ENCODE data around the gene NUDT6.

The NUDT6 gene

DNA sequence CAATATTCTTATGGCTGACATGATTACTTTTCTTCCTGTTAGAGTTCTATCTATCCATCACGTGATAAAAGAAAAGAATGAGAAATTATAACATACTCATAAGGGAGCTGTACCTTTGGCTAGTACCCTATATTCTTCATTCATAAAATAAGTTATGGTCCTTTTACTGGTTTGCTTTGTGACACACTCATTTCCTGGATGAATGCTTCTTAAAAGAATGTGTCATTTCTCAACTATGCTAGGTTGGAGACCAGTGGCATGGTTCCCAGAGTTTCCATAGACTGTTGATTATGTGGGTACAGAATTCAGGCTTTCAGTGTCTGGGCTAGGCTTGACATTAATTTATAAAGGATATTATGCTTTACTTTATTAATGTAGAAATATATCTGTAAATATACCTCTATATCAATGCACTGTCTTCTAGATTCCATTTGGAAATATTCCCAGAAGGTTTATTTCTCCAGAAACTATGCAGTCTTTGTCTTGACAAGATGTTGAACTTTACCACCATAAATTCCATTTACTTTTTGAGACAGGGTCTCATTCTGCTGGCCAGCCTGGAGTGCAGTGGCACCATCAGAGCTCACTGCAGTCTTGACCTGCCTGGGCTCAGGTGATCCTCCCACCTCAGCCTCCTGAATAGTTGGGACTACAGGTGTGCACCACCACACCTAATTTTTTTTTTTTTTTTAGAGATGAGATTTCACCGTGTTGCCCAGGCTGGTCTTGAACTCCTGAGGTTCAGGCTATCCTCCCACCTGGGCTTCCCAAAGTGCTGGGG is 23.8 kb downstream of the NUDT6 start:
- TF ChIP-seq, protein P1, sequence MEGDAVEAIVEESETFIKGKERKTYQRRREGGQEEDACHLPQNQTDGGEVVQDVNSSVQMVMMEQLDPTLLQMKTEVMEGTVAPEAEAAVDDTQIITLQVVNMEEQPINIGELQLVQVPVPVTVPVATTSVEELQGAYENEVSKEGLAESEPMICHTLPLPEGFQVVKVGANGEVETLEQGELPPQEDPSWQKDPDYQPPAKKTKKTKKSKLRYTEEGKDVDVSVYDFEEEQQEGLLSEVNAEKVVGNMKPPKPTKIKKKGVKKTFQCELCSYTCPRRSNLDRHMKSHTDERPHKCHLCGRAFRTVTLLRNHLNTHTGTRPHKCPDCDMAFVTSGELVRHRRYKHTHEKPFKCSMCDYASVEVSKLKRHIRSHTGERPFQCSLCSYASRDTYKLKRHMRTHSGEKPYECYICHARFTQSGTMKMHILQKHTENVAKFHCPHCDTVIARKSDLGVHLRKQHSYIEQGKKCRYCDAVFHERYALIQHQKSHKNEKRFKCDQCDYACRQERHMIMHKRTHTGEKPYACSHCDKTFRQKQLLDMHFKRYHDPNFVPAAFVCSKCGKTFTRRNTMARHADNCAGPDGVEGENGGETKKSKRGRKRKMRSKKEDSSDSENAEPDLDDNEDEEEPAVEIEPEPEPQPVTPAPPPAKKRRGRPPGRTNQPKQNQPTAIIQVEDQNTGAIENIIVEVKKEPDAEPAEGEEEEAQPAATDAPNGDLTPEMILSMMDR (IDR thresholded peaks at IDR 0.05) = no peak
- Histone ChIP-seq H3K4me1 (peaks cover 0 to 69% (median 28%) of the 10 kb centered on the region in 4 donors), H3K9me3 (no peaks in the 10 kb centered on the region), H3K4me3 (no peak overlapping the region), H3K27me3 (no peaks in the 10 kb centered on the region), H3K27ac (peak overlapping the region in 1 of 2 donors; percentile 56), H3K36me3 (peaks cover 0 to 8% (median 0%) of the 10 kb centered on the region in 3 donors)
- peak in 1 of 2 donors; percentile 58 for DNase-seq
- intact Hi-C loops (cut with DNase I; ENCODE audit: low total_unique reads) = no loop called here

GRCh38 chr4:122896270-122896669 is 26.1 kb downstream of the NUDT6 start:
- no peaks in the 10 kb centered on the region for H3K9me3 ChIP-seq
- no peak for DNase-seq
- TF ChIP-seq, protein P1 (IDR thresholded peaks at IDR 0.05) = no peak
- H3K27ac ChIP-seq = peak overlapping the region; percentile 40 to 45
- H3K36me3 ChIP-seq = peaks cover 0 to 15% (median 0%) of the 10 kb centered on the region in 3 donors
- intact Hi-C loops (cut with DNase I; ENCODE audit: low total_unique reads) = no loop called here
- H3K4me1 ChIP-seq = peaks cover 0 to 64% (median 28%) of the 10 kb centered on the region in 4 donors
- no peaks in the 10 kb centered on the region for H3K27me3 ChIP-seq
- no peak overlapping the region for H3K4me3 ChIP-seq

DNA sequence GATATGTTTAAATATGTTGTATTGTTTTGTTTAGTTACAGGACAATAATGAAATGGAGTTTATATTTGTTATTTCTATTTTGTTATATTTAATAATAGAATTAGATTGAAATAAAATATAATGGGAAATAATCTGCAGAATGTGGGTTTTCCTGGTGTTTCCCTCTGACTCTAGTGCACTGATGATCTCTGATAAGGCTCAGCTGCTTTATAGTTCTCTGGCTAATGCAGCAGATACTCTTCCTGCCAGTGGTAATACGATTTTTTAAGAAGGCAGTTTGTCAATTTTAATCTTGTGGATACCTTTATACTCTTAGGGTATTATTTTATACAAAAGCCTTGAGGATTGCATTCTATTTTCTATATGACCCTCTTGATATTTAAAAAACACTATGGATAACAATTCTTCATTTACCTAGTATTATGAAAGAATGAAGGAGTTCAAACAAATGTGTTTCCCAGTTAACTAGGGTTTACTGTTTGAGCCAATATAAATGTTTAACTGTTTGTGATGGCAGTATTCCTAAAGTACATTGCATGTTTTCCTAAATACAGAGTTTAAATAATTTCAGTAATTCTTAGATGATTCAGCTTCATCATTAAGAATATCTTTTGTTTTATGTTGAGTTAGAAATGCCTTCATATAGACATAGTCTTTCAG is 26.9 kb downstream of the NUDT6 start:
- Histone ChIP-seq H3K36me3 (peaks cover 0 to 15% (median 0%) of the 10 kb centered on the region in 3 donors), H3K4me1 (peaks cover 0 to 58% (median 25%) of the 10 kb centered on the region in 4 donors), H3K27me3 (no peaks in the 10 kb centered on the region), H3K9me3 (no peaks in the 10 kb centered on the region), H3K4me3 (no peak overlapping the region), H3K27ac (peak overlapping the region; percentile 40 to 45)
- intact Hi-C loops (cut with DNase I; ENCODE audit: low total_unique reads) = no loop called here
- TF ChIP-seq, protein P1 (IDR thresholded peaks at IDR 0.05) = no peak
- no peak for DNase-seq

DNA sequence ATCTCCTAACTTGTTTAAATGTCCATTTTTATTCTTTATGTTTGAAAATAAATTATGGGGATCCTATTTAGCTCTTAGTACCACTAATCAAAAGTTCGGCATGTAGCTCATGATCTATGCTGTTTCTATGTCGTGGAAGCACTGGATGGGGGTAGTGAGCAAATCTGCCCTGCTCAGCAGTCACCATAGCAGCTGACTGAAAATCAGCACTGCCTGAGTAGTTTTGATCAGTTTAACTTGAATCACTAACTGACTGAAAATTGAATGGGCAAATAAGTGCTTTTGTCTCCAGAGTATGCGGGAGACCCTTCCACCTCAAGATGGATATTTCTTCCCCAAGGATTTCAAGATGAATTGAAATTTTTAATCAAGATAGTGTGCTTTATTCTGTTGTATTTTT is 27.6 kb downstream of the NUDT6 start:
- H3K27me3 ChIP-seq = no peaks in the 10 kb centered on the region
- TF ChIP-seq, protein P1 (IDR thresholded peaks at IDR 0.05) = no peak
- intact Hi-C loops (cut with DNase I; ENCODE audit: low total_unique reads) = no loop called here

DNA sequence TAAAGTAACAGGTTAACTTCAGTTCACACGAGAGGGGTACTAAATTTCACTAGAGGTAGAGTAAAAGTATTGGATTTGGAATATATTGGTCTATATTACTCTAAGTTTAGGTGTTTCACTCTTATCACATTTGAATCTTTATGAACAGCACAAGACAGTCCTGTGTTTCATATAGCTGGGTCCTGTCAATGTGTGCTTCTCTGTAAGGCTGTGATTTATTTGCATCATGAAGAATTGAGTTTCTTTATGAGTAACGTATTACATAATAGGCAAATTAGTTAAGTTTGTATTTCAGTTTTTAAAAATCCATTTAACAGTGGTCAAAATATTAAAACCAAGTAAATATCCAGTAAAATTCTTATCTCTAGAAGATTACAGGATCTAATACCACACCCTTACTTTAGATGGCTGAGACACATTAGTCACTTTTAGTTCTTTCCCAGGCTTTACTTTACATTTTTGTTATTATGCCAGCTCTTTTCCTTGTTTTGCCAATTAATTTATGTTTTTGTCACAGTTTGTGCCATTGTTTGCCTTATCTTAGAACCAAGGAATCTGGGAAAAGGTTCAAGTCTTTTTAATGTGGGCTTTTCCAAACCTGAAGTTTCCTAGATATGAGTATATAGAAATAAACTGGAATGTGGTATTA is 32.1 kb downstream of the NUDT6 start:
- peaks cover 0 to 18% (median 11%) of the 10 kb centered on the region in 4 donors for H3K4me1 ChIP-seq
- DNase-seq = no peak
- no peaks in the 10 kb centered on the region for H3K9me3 ChIP-seq
- no peak overlapping the region for H3K4me3 ChIP-seq
- peak overlapping the region; percentile 3 to 39 for H3K27ac ChIP-seq
- intact Hi-C loops (cut with DNase I; ENCODE audit: low total_unique reads) = no loop called here
- no peaks in the 10 kb centered on the region for H3K27me3 ChIP-seq
- TF ChIP-seq, protein P1 (IDR thresholded peaks at IDR 0.05) = no peak
- peaks cover 0 to 15% (median 0%) of the 10 kb centered on the region in 3 donors for H3K36me3 ChIP-seq

More for the DNA sequence above, 27.6 kb downstream of the NUDT6 start:
- DNase-seq = no peak
- H3K4me3 ChIP-seq = no peak overlapping the region
- peaks cover 0 to 15% (median 0%) of the 10 kb centered on the region in 3 donors for H3K36me3 ChIP-seq
- H3K27ac ChIP-seq = peak overlapping the region in 1 of 2 donors; percentile 40
- no peaks in the 10 kb centered on the region for H3K9me3 ChIP-seq
- peaks cover 0 to 58% (median 25%) of the 10 kb centered on the region in 4 donors for H3K4me1 ChIP-seq
